ENCODE results near the gene SBNO2. TPM values are rescaled to one million over a fixed set of nuclear protein-coding genes. Genes with fewer than 3 reads are reported as not detected.

Gene SBNO2
- total and polyA plus RNA-seq, 2 donors (not counting 3 experiments of a cell fraction or from before 2014, with no cell fraction given) = 31.4 to 65.7 TPM

DNA sequence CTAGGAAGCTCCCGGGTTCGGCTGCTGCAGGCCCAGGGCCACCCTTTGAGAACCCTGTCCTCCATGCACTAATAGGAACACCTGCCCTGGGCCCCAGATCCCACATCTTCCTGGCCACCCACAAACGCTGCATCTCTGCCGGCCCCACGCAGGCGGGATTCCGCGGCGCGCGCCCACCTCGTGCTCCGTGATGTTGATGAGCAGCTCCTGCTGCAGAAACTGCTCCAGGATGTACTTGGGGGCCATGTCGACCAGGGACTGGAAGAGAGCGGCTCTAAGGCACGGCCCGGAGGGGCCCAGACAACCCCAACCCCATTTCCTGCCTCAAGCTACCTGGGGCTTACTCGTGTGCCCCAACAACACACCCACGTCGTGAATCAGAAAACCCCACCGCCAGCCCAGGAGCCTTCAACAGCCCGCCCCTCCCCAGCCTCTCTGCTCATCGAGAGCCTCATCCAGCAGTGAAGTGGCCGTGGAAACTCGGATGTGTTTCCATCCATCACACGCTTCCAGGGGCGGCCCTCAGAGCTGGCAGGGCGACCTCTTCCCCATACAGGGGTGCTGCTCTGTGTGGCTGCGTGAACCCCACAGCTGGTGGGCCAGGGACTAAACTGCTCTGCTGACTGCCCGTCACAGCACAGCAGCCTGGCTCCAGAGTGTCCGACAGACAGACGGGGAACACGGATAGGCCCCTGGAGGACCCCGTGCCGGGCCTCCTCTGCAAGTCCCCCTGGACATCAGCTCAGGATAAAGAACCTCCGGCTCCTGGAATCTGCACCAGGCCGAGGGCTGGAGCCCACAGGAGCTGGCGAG lies 83.1 kb downstream of the SBNO2 start:
- H3K9me1 ChIP-seq (replicated peaks; ENCODE audit: control insufficient read depth, extremely low read depth, insufficient read depth, low read length) = no peaks in the 10 kb centered on the region
- no peak for DNase-seq (ENCODE audit: low read depth, low spot score)
- H3K4me2 ChIP-seq (ENCODE audit: insufficient read depth, low read length) = no peak overlapping the region
- H3K36me3 ChIP-seq (ENCODE audit: control insufficient read depth in 2 of 2, extremely low read depth in 1 of 2, insufficient read depth in 2 of 2, low read length in 2 of 2) = peaks cover 9 to 26% of the 10 kb centered on the region in 2 experiments
- dilution Hi-C loops (cut with MboI; ENCODE audit: extremely low pct_ligation_motif_present, low sequenced_read_pairs) (no loop called here), intact Hi-C loops (cut with micrococcal nuclease) (no loop called here)
- H3K79me2 ChIP-seq (ENCODE audit: control insufficient read depth, insufficient read depth, low read length) = peaks cover 22% of the 10 kb centered on the region
- no peak overlapping the region for H2AFZ ChIP-seq (ENCODE audit: low read depth, low read length)
- ChIA-PET CTCF (no interaction called here), POLR2A (no interaction called here)
- H3K9me3 ChIP-seq (replicated peaks; ENCODE audit: control insufficient read depth, insufficient read depth, low read length) = no peaks in the 10 kb centered on the region
- no peak overlapping the region for H3K9ac ChIP-seq (replicated peaks; ENCODE audit: extremely low read depth, insufficient read depth, low read length)
- FAIRE-seq = no peak
- H4K20me1 ChIP-seq (replicated peaks; ENCODE audit: control insufficient read depth, extremely low read depth, insufficient read depth, low read length) = no peaks in the 10 kb centered on the region
- no peaks in the 10 kb centered on the region for H3K27me3 ChIP-seq (ENCODE audit: control insufficient read depth in 2 of 2, insufficient read depth in 2 of 2, low read length in 2 of 2)
- H3K4me3 ChIP-seq (replicated peaks in 1 of 3; ENCODE audit: insufficient read depth in 1 of 3, low read depth in 1 of 3, low read length in 3 of 3) = no peak overlapping the region
- H3K27ac ChIP-seq (ENCODE audit: insufficient read depth, low read depth, low read length) = no peak overlapping the region
- BruUV-seq (replicated peaks) = no TSS peak
- H3K4me1 ChIP-seq (ENCODE audit: control insufficient read depth, extremely low read depth, insufficient read depth, low read length) = peaks cover 10% of the 10 kb centered on the region
- TF ChIP-seq, protein P1, sequence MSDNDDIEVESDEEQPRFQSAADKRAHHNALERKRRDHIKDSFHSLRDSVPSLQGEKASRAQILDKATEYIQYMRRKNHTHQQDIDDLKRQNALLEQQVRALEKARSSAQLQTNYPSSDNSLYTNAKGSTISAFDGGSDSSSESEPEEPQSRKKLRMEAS (IDR thresholded peaks at IDR 0.05; ENCODE audit: insufficient read depth, insufficient read length) = no peak
- TF ChIP-seq EZH2 (IDR thresholded peaks at IDR 0.05; ENCODE audit: borderline replicate concordance, low read depth, low read length, severe bottlenecking) (no peak), JUN (IDR thresholded peaks at IDR 0.05; ENCODE audit: borderline replicate concordance, insufficient read depth, insufficient read length, low read depth) (no peak), MYC (IDR thresholded peaks at IDR 0.05; ENCODE audit: low read depth, low read length) (no peak)
- TF ChIP-seq, protein P2, sequence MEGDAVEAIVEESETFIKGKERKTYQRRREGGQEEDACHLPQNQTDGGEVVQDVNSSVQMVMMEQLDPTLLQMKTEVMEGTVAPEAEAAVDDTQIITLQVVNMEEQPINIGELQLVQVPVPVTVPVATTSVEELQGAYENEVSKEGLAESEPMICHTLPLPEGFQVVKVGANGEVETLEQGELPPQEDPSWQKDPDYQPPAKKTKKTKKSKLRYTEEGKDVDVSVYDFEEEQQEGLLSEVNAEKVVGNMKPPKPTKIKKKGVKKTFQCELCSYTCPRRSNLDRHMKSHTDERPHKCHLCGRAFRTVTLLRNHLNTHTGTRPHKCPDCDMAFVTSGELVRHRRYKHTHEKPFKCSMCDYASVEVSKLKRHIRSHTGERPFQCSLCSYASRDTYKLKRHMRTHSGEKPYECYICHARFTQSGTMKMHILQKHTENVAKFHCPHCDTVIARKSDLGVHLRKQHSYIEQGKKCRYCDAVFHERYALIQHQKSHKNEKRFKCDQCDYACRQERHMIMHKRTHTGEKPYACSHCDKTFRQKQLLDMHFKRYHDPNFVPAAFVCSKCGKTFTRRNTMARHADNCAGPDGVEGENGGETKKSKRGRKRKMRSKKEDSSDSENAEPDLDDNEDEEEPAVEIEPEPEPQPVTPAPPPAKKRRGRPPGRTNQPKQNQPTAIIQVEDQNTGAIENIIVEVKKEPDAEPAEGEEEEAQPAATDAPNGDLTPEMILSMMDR (IDR thresholded peaks at IDR 0.05; ENCODE audit: extremely low read depth in 1 of 2, insufficient read depth in 1 of 2, low read depth in 1 of 2, low read length in 2 of 2) = no peak

Measured in endothelial cell of umbilical vein (primary cell).